Loucy (cell line): ENCODE measurements around the gene MPL.
"Not testable (repeated sequence)": the region's sequence is repeated elsewhere in the genome, so short reads cannot be mapped to it uniquely, and the experiment has no call there.

Experiments
- H2AFZ ChIP-seq: fragments of 200-600 bp; sonication (generic); 2 replicates; pipeline ENCODE4 v1.6.0; 2016; ENCODE audit warnings: antibody characterized with exemption, mild to moderate bottlenecking, low read length, moderate library complexity
- H3F3A ChIP-seq: fragments of 200-600 bp; 2 replicates; pipeline ENCODE4 v1.6.0; 2016; ENCODE audit warnings: antibody characterized with exemption, low read depth, mild to moderate bottlenecking
- H3K27me3 ChIP-seq: fragments of 200-600 bp; sonication (generic); 2 replicates; pipeline ENCODE4 v1.6.1; 2014; ENCODE audit warnings: low read length, mild to moderate bottlenecking; ENCODE audit not compliant: insufficient read depth, poor library complexity, severe bottlenecking
- H3K36me3 ChIP-seq: fragments of 200-600 bp; sonication (generic); 2 replicates; pipeline ENCODE4 v1.6.1; 2016; ENCODE audit warnings: low read length; ENCODE audit not compliant: insufficient read depth
- H3K4me1 ChIP-seq: fragments of 200-600 bp; sonication (generic); 2 replicates; pipeline ENCODE4 v1.5.1; 2014; ENCODE audit warnings: low read length, mild to moderate bottlenecking; ENCODE audit not compliant: insufficient read depth, poor library complexity, severe bottlenecking
- H3K4me2 ChIP-seq: fragments of 200-600 bp; sonication (generic); 2 replicates; pipeline ENCODE4 v1.6.0; 2014; ENCODE audit warnings: antibody characterized with exemption, low read length, low read depth, mild to moderate bottlenecking; ENCODE audit not compliant: poor library complexity, severe bottlenecking
- H3K4me3 ChIP-seq: fragments of 200-600 bp; sonication (generic); 2 replicates; pipeline ENCODE4 v1.5.1; 2014; ENCODE audit warnings: low read length, mild to moderate bottlenecking, mixed read lengths; ENCODE audit not compliant: poor library complexity, severe bottlenecking
- H3K79me2 ChIP-seq: fragments of 200-600 bp; sonication (generic); 2 replicates; pipeline ENCODE4 v1.6.1; 2014; ENCODE audit warnings: low read length; ENCODE audit not compliant: insufficient read depth
- H3K9ac ChIP-seq: fragments of 200-600 bp; sonication (generic); 2 replicates; pipeline ENCODE4 v1.6.0; 2014; ENCODE audit warnings: mild to moderate bottlenecking, low read depth, low read length, moderate library complexity; ENCODE audit not compliant: poor library complexity, severe bottlenecking
- H3K9me2 ChIP-seq: fragments of 200-600 bp; sonication (generic); replicated peaks from 2 replicates; pipeline ENCODE4 v1.6.1; 2016; ENCODE audit warnings: low read depth, low read length, mixed read lengths
- H3K9me3 ChIP-seq: fragments of 200-600 bp; sonication (generic); 2 replicates; pipeline ENCODE4 v1.6.1; 2014; ENCODE audit warnings: mild to moderate bottlenecking, antibody characterized with exemption, low read length, low read depth; ENCODE audit not compliant: insufficient read depth
- H4K20me1 ChIP-seq: fragments of 200-600 bp; sonication (generic); 2 replicates; pipeline ENCODE4 v1.6.0; 2014; ENCODE audit warnings: antibody characterized with exemption, low read length, mild to moderate bottlenecking; ENCODE audit not compliant: insufficient read depth, poor library complexity, severe bottlenecking
- CTCF ChIP-seq: fragments of 200-600 bp; sonication (generic); conservative IDR thresholded peaks from 2 replicates; pipeline ENCODE4 v1.5.1; 2014; ENCODE audit warnings: mild to moderate bottlenecking, antibody characterized with exemption, low read length
- EZH2phosphoT487 ChIP-seq: fragments of 200-600 bp; IDR thresholded peaks from 2 replicates; pipeline ENCODE4 v1.6.1; 2018; ENCODE audit warnings: antibody characterized with exemption, mild to moderate bottlenecking, moderate library complexity, borderline replicate concordance

Gene MPL

GRCh38 chr1:43398227-43398626 lies 60.6 kb downstream of the MPL start:
- no peaks in the 10 kb centered on the region for H3F3A ChIP-seq
- H3K9me2 ChIP-seq: no peaks in the 10 kb centered on the region
- no peaks in the 10 kb centered on the region for H3K27me3 ChIP-seq
- H3K9me3 ChIP-seq: no peaks in the 10 kb centered on the region
- H3K36me3 ChIP-seq: no peaks in the 10 kb centered on the region
- H2AFZ ChIP-seq: no peak overlapping the region
- no peaks in the 10 kb centered on the region for H4K20me1 ChIP-seq
- no peak for TF ChIP-seq EZH2phosphoT487
- no peak for TF ChIP-seq CTCF
- no peak overlapping the region for H3K4me3 ChIP-seq
- no peak overlapping the region for H3K4me2 ChIP-seq
- H3K79me2 ChIP-seq: no peaks in the 10 kb centered on the region
- no peaks in the 10 kb centered on the region for H3K4me1 ChIP-seq
- H3K9ac ChIP-seq: no peak overlapping the region

- not testable (repeated sequence) for H2AFZ ChIP-seq, H3K4me3 ChIP-seq, H3F3A ChIP-seq, H3K9me2 ChIP-seq, H3K36me3 ChIP-seq, H3K79me2 ChIP-seq, H3K4me1 ChIP-seq, H4K20me1 ChIP-seq, H3K9me3 ChIP-seq, H3K27me3 ChIP-seq, H3K4me2 ChIP-seq, H3K9ac ChIP-seq
These were observed 62.8 kb downstream of the MPL start for GRCh38 chr1:43400441-43400840.

GRCh38 chr1:43402089-43402865 lies 64.7 kb downstream of the MPL start:
- Histone ChIP-seq H3K4me3 (no peak overlapping the region), H3K9me2 (no peaks in the 10 kb centered on the region), H3K9ac (no peak overlapping the region), H4K20me1 (no peaks in the 10 kb centered on the region), H3F3A (no peaks in the 10 kb centered on the region), H3K4me2 (no peak overlapping the region), H3K27me3 (no peaks in the 10 kb centered on the region), H3K79me2 (no peaks in the 10 kb centered on the region), H2AFZ (no peak overlapping the region), H3K4me1 (no peaks in the 10 kb centered on the region), H3K36me3 (peaks cover 19% of the 10 kb centered on the region; the same call in 1 of the 2 replicates), H3K9me3 (no peaks in the 10 kb centered on the region)
- TF ChIP-seq EZH2phosphoT487 (no peak), CTCF (no peak)
